ENCODE measurements around the gene LPP.
A peak's percentile ranks its signal among the peaks of the same experiment; 100 is the strongest.

LPP gene

DNA sequence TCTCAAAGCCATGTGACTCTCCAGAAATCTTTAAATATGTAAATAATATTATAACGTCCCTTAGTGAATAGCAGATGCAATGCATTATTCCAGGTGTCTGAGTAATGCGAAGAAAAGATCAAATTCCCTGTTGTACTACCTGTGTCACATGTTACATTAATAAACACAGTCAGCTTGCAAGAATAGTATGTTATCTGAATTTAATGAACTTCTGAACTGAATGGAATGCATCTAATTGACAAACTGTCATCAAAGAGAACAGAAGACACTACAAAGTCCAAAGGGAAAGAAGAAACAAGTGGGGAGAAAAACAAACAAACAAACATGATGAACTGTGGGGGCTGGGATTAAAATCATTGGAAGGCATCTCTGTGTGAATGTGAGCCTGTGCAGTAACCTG lies 508.8 kb downstream of the LPP start:
- no peak for DNase-seq

DNA sequence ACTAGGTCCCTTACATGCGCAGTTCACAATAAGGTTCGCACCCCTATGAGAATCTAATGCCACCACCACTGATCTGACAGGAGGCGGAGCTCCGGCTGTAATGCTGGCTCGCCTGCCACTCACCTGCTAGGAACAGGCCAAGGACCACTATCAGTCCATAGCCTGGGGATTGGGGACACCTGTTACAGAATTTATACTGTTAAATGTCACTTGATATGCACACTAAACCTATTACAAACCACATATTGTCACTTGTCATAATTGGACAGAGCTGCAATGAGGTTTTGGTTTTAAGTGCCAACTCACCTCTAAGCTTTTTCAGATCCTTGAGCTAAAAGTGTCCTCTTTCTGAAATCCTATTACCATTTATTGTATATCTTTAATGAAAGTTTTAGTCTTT lies 509.9 kb downstream of the LPP start:
- no peak for DNase-seq

DNA sequence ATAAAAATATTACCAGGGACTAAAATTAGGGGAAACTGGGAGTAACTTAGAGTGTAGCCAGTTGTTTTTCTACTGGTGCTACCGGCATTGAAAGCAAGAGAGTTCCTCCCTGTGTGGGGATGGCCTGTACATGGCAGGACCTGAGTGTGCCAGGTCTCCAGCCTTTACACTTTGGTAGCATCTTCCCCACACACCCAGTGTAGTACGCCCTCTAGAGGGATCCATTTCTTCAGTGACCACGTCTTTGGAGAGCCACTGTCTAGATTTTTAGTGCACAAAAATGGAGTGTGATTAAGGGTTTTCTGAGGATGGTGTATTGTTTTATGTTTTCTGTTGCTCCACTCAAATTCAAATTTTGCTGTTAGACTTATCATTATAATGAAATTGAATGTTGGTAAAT lies 510.8 kb downstream of the LPP start:
- DNase-seq = no peak

DNA sequence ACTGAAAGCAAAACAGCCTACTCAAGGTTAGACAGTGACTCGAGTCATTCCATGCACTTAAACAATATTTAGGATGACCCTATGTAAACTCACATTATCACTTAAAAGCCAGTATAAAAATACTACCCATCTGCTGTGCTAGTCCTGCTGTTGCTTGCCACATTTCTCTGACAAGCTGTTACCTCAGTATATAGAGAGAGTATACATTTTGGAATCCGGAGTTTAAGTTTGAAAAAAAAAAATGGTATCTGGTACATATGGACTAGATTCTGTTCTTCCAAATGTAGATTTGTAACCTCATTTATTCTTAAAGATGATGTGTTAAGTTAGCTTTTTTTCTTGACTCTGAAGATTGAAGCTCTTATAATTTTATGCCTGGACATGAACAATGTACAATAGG lies 514.0 kb downstream of the LPP start:
- DNase-seq = no peak

DNA sequence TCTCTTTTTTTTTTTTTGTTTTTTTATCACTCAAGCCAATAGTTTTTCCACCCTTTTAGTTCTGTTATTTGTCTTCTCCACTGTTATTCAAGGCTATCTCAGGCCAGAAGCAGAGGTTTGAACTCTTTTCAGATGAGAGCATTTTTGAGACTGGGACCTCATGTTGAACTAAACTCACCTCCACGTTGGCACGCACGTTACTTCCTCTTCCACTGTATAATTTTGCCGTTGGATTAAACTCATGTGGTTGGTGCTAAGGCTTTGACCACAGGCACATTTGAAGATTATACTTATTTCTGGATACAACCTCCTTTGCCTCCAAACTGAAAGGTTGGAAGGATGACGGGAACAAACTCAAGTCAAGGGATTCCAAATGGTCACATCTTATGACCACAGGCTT lies 516.5 kb downstream of the LPP start:
- no peak for DNase-seq

DNA sequence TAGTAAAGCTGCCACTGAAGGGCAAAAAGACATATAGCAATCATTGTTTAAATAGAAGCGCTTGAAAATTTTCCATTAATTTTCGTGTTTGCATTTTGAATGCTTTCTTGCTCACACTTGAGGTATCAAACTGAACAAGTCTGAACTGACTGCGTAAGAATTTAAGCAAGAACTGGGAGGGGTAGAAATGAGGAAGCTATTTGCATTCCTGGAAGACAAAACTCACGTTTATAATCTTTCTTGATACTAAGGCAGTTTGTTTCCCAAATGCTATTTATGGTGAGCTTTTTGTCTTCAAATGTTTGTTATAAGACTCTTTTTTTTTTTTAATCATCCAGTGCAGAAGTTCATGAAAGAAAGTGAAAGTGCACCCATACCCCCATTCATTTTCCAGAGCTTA lies 518.0 kb downstream of the LPP start:
- DNase-seq = no peak

DNA sequence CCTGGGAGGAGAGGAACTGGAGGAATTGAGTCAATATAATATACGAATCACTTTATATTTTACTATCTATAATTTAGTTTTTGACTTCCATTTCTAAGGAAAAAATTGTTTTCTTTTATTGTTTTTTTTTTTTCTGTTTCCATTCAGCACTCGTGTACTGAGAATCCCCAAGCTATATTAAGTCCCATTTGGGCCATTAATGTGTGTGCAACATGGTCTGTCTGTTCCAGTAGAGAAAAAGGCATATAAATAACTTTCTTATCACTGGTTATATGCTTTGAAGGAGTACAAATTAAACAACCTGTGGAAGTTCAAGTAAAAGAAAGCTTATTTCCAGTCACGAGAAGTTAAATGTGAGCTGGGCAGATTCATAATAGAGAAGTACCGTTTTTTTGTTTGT lies 518.9 kb downstream of the LPP start:
- no peak for DNase-seq

DNA sequence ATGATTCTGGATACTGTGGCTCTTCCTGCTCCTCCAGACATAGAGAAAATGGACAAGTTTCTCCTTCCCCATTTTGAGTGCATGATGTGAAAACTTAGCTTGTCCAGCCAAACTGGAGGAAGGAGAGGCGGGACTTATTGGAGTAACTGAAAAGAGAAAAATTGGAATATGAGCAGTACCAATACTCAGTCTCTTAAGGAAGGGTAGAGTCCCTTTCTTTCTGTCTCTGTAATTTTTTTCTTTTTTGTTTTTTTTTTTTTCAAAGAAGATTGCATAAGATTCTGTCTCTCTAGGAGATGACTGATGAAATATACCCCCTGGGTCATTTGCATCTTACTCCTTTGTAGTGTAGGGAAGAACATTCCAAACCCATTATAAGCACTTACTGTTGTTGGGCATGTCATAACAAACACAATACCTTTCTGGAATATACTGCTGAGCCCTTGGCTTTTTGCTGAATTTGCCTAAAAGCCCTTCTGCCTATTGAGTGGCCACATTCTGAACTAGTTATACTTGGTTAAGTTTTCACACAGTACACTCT lies 519.8 kb downstream of the LPP start:
- no peak for DNase-seq

DNA sequence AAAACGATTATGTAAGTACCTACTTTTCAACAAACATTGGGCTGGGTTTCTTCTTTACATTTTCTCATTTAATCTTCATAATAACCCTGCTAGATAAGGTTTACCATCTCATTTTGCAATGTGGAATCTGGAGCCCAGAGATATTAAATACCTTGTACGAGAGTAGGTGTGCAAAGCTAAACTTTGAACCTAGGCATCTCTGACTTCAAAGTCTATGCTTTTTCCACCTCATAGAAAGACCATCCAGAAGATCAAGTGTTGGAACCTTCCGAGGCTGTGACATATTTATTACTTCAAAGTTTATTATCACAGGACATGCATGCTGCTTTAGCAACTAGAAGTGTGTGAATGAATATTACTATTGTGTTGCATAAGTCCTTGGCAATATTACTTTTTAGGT lies 520.6 kb downstream of the LPP start:
- DNase-seq = no peak

DNA sequence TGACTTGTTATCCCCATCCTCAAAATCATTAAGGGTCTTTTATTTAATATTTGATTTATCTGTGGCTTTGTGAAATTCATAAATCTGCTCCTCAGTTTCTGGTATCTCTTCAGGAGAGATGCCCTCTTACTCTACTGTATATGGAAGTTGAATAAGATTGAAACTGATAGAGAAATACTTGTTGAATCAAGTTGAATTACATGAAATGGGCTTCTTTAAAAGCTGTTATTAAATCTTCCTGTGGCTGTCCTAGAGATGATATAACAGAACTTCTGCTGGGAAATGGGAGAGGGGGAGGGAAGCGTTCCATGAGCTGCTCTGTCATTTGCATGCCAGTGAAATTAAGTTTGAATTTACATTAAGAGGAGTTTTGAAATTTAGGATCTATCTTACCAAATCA lies 523.4 kb downstream of the LPP start:
- no peak for DNase-seq

DNA sequence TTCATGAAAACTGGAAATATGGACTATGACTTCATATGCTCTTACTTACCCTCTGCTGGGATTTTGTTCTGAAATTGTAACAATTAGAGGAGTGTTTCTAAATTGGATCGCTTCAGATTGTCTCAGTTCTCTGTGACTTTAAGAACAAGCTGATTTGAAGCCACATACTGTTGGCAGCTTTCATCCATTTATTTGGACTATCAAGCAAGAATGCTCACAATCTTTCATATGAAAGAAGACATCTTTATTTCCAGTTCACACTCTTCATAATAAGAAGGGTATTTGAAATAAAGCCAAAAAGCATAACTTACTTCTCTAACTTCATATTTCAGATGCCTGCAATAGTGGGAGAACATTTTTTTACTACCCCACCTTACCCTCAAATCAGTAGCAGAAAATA lies 526.2 kb downstream of the LPP start:
- DNase-seq = no peak

DNA sequence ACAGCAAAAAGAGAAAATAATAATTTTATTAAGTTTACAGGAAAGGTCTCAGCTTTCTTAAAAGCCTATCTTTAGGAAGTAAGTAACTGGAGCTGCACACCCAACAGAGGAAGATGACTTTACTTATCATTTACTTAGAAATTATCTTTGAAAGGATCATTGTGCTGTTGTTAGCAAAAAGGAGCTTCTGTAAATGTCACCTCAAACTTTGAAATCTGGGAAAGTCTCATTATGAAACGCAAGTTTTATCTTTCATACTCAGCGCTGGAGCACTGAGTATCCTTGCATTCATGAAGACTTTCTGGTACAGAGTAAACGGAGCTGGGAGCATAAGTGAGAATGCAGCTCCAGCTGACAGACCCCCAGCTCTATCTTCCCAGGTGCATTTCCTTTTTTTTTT lies 526.6 kb downstream of the LPP start:
- no peak for DNase-seq

DNA sequence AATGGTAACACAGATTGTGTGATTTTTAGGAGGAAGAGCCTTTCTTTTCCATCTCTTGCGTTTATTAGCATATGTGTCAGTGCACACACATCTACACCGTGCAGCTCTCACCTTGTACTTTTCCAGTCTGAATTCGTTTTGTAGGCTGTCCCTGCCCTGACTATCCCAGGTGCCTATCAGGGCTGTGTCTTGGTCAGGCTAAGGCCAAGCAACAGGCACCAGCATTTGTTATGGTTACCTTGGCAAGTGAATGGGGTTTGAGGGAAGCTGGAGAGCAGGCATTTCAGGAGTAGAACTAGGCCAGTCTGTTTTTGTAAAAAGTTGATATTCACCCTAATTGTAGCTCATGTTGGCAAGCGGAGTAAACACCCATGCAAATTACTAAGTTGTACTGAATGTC lies 528.4 kb downstream of the LPP start:
- DNase-seq = no peak

DNA sequence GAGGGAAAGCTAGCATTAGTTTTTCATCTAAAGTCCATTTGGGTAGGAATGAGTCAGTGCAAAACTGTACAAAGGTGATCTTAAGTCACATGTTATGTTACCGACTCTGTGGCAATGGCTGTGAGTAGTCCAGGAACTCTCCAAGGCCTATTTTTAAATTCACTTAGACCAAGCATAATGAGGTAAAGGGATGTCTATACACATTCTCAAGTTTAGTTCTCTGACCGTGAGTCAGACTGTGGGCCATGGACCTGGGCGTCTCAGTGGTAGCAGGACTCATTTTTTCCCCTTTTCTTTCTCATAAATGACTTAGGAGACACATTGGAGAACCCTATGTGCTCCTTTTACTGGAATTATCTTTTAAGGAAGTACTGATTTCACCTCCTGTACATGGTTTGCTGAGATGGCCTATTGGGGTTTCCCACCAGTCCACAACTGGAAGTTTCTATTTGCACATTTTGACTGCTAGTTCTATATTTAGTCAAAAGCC lies 529.1 kb downstream of the LPP start:
- DNase-seq = peak in 3 of 51 donors; percentile 8 to 17 (median 13)

DNA sequence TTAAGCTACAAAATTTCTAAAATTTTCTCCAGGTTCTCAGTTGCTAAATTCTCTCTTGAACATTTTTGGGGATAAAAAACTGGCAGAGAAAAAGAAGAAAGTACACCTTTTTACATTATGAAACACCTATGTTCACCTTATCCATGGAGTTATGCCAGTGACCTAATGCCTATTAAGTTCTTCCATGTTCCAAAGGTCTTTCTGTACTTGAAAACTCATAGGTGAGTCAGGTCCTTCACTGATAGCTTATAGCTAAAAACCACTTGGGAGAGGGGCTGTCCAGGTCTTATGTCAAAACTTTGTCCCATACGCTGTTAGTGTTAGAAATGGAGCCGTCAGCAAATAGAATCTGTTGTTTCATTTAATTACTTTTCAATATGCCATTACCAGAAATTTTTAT lies 530.3 kb downstream of the LPP start:
- DNase-seq = no peak

DNA sequence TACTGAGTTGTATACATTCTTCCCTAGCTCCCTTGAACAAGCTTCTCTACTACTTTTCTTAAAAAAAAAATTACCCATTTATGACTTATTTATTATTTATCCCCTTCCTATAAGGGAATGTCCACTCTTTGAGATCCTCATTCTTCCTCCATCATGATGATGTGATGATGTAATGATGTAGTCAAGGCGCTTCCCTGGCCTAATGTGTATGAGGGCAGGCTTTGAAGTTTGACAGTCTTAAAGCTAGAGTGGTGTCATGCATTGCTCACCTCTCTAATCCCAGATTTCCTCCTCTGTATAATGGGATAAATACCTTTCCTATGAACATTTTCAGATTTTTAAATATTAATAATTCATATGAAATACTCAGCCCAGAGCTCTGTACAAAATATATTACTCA lies 531.8 kb downstream of the LPP start:
- no peak for DNase-seq

DNA sequence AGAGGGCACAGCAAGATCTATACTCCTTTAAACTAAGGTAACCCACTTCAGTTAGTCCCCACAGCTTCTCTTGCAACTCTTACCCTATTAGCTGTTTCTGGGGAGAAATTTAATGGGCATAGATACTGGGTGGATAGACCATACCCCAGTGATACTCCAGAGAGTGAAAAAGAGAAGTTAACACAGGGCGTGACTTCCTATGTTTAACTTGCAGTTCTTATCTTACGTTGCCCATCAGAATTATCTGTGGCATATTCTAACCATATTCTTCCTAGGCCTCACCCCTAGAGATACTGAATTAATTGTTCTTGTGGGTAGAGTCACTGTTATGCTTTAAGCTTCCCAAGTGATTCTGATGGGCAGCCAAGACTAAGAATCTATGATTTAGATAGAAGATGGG lies 532.4 kb downstream of the LPP start:
- no peak for DNase-seq

DNA sequence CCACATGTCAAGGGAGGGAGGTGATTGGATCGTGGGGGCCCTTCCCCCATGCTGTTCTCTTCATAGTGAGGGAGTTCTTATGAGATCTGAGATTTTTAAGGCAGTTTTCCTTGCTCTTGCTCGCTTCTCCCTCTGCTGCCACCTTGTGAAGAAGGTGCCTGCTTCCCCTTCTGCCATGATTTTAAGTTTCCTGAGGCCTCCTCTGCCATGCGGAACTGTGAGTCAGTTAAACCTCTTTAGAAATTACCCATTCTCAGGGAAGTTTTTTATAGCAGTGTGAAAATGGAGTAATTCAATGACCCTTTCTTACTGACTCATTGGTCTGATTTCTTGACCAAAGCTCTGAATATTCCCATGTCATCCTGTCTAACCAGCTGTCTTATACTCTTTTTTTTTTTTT lies 533.4 kb downstream of the LPP start:
- peak in 1 of 51 donors; percentile 4 for DNase-seq

DNA sequence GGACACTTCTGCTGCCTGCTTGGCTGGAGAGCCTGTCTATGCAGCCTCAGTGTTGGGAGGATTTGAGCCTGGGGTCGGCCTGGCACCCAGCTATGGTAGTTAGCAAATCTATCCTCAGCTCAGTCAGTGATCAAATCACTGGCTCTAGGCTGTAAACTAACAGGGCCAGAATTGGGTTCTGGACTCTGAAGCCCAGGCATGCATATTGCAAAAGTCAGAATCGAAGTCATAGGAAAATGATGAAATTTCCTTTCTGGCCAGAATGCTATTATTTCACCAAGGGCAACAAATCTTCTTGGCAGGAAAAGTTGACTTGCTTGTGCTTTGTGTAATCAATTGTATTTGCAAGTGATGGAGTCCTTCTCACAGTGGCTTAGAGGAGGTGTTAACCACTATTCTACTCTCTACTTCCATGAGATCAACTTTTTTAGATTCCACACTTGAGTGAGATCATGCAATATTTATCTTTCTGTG lies 535.2 kb downstream of the LPP start:
- no peak for DNase-seq

DNA sequence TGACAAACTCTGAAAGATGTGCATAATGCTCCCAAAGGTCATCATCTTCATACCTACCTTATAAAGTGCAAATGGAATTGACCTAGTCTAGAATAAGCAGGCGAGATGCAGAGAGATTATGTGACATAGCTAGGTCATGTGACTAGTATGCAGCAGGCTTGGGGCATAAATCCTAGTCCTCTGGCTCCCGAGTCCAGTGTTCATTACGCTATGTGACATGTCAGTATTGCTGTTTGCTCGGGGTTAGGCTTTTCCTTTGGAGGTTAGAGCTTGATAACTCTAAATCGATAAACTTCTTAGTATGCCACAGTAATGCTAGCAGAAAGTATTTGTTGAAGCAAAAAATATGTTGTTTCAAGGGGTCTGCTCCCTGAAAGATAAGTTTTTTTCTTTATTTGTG lies 536.1 kb downstream of the LPP start:
- DNase-seq = no peak

DNA sequence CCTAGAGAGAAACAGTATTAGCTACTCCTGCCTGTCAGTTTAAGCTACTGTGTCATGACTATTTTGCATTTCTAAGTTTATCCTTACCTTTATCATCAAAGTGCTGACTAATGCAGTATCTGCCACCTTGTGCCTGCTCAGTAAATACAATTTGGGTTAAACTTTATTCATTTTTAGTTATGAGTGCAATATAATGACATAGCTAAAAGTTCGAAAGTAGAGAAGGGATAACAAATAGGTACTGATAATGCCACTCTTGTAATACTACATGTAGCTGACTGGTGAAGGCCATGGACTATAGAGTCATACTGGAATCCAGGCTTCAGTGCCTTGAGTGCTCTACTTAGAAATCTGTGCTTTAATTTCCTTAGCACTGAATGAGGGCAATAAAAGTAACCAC lies 537.0 kb downstream of the LPP start:
- DNase-seq = no peak

DNA sequence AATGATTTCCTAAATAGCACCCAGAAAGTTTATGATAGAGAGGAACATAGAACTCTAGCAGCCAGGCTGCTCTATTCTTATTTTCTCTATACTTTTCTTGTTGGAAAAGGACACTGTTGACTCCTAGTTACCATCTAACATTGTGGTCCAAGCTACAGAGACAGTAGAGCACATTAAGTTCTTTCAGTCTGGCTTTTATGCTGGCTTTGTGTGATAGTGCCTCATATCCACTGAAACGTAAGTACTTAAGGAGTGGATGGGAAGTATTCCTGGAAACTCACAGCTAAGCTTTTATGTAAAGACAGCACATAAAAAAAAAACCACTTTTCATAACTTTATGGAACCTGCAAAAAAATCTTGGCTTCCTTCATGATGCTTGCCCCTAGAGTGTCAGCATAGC lies 537.7 kb downstream of the LPP start:
- DNase-seq = no peak

DNA sequence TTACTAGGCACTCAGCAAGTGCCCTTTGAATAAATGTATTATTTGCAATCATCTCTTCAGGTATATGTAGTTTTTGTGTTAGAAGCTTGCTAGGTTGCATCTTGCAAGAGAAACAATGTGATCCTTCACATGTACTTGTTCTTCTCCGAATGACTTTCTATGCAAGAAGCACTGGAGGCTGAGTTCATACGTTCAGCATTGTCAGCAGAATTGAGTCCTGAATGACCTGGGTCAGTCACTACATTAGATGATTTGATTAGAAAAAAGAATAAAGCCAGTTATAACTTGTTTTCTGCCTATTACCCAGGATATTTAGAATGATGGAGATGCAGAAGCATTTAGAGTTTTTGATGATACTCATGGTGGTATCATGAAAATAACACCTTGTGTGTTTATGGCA lies 538.7 kb downstream of the LPP start:
- DNase-seq = no peak

DNA sequence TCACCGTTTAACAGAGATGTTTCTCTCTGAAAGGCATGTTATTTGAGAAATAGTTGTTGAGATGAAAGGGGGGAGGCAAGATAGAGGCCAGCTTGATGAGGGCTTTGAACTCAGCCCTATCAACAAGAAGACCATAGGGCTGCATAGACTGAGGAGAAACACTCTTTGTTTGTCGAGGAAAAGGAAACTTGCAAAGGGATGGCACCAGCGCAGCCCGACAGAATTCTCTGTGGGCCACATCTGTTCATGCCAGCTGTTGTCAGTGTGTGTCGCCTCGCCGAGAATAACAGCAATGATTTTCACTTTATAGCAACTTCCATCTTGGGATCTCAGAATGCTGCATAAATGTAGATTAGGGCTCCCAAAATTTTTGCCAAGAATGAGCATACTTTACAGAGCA lies 539.5 kb downstream of the LPP start:
- DNase-seq = peak in 8 of 51 donors; percentile 0 to 20 (median 4)
